HL-60 (cell line): Measurements from ENCODE around the gene HLX.

Experiments
- CTCF ChIP-seq: IDR thresholded peaks from one replicate; pipeline ENCODE4 v1.5.1; 2011; ENCODE audit warnings: low read length, control low read depth, inconsistent platforms; ENCODE audit not compliant: insufficient read depth
- POLR2AphosphoS5 ChIP-seq: IDR thresholded peaks from 2 replicates; pipeline ENCODE4 v1.6.1; 2012; ENCODE audit warnings: low read depth
- REST ChIP-seq: IDR thresholded peaks from 2 replicates; pipeline ENCODE4 v1.6.1; 2012; ENCODE audit warnings: low read depth; ENCODE audit not compliant: insufficient replicate concordance

- TF ChIP-seq POLR2AphosphoS5 (no peak), CTCF (no peak), REST (no peak)
These were observed 12.2 kb downstream of the HLX start for GRCh38 chr1:220891224-220892085.
